CD4-positive, alpha-beta T cell treated with Interleukin-6 at 100 ng/mL for 8 hours (primary cell): ENCODE data around the gene FGL2.
"Not testable (repeated sequence)": the region's sequence is repeated elsewhere in the genome, so short reads cannot be mapped to it uniquely, and the experiment has no call there.

Source experiments
- DNase-seq: peaks from one replicate; pipeline ENCODE4 v3.0.0-alpha.2; 2020; ENCODE audit warnings: mixed read lengths, low spot score

The FGL2 gene

GRCh38 chr7:77199013-77199966, at the start of gene FGL2:
Gene FGL2, minus strand, starts transcription at chr7:77199819. Its CDS starts 26 bp downstream, at chr7:77199793.
- DNase-seq = peak; percentile 29

DNA sequence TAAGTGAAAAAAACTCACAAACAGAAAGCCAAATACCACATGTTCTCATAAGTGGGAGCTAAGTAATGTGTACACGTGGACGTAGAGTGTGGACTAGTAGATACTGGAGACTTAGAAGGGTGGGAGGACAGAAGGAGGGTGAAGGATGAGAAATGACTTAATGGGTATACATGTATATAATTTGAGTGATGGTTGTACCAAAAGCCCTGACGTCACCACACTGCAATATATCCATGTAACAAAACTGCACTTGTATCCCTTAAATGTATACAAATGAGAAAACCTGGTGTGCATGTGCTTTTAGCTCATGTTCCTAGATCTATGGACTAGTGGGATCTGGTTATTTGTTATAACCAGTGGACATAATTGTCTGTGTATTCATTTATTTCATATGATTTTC, 48.5 kb upstream of the FGL2 start:
- DNase-seq = no peak

DNA sequence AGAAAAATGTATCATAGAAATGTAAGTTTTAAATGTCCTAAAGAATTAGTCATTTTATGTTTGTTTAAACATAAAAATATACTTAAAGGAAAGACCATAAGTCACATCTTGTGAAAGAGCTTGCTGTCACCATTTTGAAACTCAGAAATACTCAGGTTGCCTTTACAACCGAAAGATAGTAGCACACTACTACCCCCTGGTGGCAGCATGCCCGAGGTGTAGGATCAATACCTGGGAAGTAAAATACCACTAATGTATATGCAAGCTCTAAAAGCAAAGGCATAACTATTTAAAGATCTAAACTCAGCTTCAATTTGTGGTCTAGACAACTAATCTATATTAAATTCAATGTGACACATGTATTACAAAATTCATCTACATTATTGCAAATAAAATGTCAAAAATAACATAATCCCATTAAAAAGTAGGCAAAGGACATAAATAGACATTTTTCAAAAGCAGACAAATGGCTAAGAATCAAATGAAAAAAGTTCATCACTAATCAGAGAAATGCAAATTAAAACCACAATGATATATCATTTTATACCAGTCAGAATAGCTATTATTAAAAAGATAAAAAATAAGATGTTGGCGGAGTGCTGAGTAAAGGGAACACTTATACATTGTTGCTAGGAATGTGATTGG, 47.7 kb upstream of the FGL2 start:
- DNase-seq = peak; percentile 82

- no peak for DNase-seq
Observed at GRCh38 chr7:77246026-77246640, 46.5 kb upstream of the FGL2 start.

- DNase-seq = no peak
Observed at GRCh38 chr7:77245015-77245755, 45.6 kb upstream of the FGL2 start.

DNA sequence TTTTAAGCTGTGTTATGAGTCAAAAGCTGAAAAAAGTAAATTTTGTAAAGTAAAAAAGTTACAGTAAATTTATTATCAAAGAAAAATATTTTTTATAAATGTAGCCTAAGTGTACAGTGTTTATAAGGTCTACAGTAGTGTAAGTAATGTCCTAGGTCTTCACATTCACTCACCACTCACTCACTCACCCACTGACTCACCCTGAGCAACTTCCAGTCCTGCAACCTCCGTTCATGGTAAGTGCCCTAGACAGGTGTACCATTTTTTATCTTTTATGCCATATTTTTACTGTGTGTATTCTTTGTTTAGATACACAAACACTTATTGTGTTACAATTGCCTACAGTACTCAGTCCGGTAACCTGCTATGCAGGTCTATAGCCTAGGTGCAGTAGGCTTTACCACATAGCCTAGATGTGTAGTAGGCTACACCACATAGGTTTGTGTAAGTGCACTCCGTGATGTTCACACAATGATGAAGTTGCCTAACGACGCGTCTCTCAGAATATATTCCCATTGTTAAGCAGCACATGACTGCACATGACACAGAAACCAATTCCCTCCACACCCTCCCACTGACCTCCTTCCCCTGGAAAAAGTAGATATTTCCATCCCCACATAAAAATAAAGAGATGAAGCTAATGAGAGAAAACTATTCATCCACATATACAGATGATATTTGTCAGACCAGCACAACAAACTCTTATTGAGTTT, 44.8 kb upstream of the FGL2 start:
- DNase-seq = no peak

GRCh38 chr7:77242554-77242953, 42.9 kb upstream of the FGL2 start:
- DNase-seq = no peak

- no peak for DNase-seq
Observed at GRCh38 chr7:77242068-77242467, 42.4 kb upstream of the FGL2 start.

GRCh38 chr7:77239471-77239870, 39.9 kb upstream of the FGL2 start:
- no peak for DNase-seq

- DNase-seq = no peak
Observed at GRCh38 chr7:77238703-77239136, 39.1 kb upstream of the FGL2 start.

DNA sequence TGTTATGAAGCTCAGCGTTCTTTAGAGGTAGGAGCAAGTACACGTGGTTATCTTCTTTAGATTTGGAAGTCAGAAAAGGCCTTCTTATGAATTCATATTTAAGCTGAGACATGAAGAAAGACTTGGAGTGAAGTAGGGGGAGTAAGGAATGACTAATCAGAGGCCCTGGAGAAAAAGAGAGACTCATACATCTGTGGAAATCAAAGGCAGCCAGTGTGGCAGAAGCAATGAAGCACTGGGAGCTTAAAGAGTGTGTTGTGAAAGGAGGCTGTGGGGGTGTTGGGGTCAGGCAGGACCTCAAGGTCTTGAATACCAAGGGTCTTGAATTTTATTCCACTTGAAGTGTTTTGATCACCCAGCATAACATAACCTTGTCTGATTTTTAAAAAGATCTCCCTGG, 35.7 kb upstream of the FGL2 start:
- no peak for DNase-seq

GRCh38 chr7:77232467-77232866, 32.8 kb upstream of the FGL2 start:
- no peak for DNase-seq

DNA sequence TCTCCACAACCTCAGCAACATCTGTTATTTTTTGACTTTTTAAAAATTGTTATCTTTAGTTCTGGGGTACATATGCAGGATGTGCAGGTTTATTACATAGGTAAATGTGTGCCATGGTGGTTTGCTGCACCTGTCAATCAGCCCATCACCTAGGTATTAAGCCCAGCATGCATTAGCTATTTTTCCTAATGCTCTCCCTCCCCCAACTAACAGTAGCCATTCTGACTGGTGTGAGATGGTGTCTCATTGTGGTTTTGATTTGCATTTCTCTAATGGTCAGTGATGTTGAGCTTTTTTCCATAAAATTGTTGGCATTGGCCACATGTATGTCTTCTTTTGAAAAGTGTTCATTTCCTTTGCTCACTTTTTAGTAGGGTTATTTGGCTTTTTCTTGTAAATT, 29.2 kb upstream of the FGL2 start:
- not testable (repeated sequence) for DNase-seq

- no peak for DNase-seq
Observed at GRCh38 chr7:77226357-77226839, 26.8 kb upstream of the FGL2 start.

DNA sequence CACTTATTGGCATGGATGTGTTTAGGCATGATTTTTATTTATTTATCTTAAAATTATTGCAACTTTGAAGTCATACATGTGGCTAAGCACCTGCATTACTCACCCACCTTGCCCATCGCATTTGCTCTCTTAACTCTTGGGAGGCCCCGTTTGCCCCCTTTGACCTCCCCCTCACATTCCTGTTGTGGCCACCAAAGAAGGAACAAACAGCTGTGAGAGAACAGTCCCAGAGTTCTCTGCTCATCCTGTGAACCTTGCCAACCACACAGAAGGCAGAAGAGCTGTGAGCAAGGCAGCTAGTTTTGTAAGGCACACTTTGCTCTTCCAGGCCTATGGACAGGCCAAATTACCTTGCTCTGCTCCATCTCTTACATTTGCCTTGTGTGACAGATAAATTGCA, 23.6 kb upstream of the FGL2 start:
- DNase-seq = no peak

DNA sequence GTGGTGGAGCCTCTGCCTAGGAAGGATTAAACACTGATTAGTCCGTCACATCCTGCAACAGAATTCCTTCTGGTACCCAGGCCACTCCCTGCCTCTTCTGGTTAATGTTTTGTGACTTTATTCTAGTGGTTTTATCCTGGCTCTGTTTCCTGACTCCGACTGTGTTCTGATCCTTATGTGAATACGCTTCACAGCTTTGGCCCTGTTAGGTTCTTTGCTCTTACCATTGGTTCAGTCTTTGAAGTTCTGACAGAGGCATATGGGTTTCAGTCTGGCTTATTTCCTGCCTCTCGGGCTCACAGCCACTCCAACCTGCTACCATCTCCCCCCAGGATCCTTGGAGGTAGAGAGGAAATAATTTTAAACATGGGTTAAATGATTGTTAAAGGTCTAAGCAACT, 23.2 kb upstream of the FGL2 start:
- DNase-seq = no peak

- no peak for DNase-seq
Observed at GRCh38 chr7:77222065-77222464, 22.4 kb upstream of the FGL2 start.

- not testable (repeated sequence) for DNase-seq
Observed at GRCh38 chr7:77219701-77220331, 20.2 kb upstream of the FGL2 start.

GRCh38 chr7:77217474-77218185, 18.0 kb upstream of the FGL2 start:
- DNase-seq = no peak

- no peak for DNase-seq
Observed at GRCh38 chr7:77216181-77216845, 16.7 kb upstream of the FGL2 start.
